HG03558 (cell line): ENCODE data around the gene MRE11.
"Not testable (repeated sequence)": the region's sequence is repeated elsewhere in the genome, so short reads cannot be mapped to it uniquely, and the experiment has no call there.

Experiments
- ATAC-seq: cut with Tn5 transposase; IDR thresholded peaks from one replicate; pipeline ENCODE4 v1.9.1; 2021; ENCODE audit warnings: moderate number of reproducible peaks; ENCODE audit not compliant: unreplicated experiment; ENCODE audit errors: extremely low read depth

MRE11 gene

GRCh38 chr11:94433049-94433448 lies 60.6 kb downstream of the MRE11 start:
- ATAC-seq: no peak

DNA sequence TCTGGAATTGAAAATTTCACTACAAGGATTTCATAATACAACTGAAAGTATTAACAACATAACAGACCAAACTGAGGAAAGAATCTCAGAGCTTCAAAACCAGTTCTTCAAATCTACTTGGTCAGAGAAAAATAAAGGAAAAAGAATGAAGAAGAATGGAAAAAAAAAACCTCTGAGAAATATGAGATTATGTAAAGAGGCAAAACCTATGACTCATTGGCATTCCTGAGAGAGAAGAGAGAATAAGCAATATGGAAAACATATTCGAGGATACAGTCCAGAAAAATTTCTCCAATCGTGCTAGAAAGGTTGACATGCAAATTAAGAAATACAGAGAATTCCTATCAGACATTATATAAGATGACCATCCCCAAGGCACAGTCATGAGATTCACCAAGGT lies 69.0 kb downstream of the MRE11 start:
- ATAC-seq: no peak

- no peak for ATAC-seq
Observed at GRCh38 chr11:94424011-94424410, 69.6 kb downstream of the MRE11 start.

GRCh38 chr11:94423507-94423906 lies 70.1 kb downstream of the MRE11 start:
- ATAC-seq: no peak

- ATAC-seq: no peak
Observed at GRCh38 chr11:94418123-94418765, 75.4 kb downstream of the MRE11 start.

DNA sequence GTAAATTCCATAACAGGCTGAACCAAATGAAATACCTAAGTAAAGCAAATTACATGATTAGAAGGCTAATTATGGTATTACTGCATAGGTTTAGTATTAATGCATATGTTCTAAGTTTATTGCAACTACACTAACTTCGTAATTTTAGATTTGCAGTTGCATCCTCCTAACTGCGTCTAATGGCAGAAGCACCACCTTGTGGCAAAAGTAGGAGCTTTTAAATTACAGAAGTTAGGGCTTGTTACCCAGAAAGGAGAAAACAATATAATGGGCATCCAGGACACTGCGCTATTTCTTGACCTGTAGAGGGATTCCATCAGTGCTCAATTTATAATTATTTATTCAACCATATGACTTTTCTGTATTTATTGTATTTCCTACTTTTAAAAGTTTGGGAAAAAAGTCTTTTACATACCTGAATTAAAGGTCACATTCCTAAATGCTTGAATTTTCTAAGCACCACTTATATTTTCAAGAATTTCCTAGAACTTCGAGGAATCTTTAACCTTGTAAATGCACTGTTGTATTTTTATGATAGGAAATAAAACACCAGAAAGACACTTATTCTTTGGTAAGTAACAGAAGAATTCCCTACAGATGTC lies 76.2 kb downstream of the MRE11 start:
- no peak for ATAC-seq

DNA sequence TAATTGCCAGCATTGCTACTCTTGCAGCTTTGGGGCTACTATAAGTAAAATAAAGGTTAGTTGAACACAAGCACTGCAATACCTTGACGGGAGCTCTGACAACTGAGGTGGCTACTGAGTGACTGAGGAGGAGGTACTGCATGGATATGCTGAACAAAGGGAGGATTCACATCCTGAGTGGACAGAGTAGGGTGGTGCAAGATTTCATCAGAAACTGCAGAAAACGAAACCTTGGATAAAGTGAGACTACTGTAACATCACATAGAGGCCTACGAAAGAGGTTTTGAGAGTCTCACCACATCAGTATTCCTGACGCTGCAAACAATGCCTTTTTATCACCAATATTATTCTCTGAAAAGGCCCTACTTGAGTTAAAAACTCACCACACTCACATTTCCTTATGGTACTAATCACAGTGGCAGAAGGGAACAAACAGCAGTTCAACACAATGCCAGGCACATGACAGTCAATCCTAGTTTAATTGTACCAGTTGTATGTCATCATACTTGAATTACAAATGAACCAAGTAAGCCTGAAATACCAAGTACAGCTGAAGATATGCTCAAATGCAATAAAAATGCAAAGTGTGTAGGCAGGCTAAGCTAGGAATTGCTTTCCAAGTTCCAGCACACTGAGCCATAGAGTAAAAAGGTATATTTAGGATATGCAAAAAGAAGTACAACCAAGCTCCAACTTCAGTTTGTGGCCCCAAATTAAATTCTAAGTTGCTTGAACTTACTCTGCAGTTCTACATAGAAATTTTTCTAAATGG lies 88.4 kb downstream of the MRE11 start:
- ATAC-seq: no peak

- ATAC-seq: no peak
Observed at GRCh38 chr11:94402355-94402754, 91.3 kb downstream of the MRE11 start.

DNA sequence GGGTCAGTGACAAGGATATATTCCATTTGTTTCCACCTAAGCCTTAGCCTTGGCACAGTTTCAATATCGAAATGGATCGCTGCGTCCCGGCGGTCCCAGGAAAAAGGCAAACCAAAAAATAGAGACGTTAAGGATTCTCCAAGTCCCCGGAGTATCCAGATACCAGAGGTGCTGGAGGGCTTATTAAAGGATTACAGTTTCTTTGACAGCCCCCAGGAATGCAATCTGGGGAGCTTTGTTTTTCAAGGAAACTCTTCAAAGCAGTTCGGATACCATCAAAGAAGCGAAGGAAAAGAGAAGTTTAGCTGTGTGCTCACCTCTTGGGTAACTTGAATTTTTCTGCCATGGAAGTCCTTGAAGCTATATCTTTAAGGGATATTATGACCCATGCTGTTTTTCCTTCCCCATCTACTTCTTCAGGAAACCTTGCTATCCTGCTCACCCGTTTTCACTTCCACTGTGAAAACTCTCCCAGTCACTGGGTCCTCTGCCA lies 91.8 kb downstream of the MRE11 start:
- no peak for ATAC-seq

- ATAC-seq: no peak
Observed at GRCh38 chr11:94400839-94401772, 92.5 kb downstream of the MRE11 start, which contains the start of gene GPR83. TSS of gene GPR83 (minus strand) at chr11:94401419. CDS start at chr11:94401247, 172 bp downstream.

DNA sequence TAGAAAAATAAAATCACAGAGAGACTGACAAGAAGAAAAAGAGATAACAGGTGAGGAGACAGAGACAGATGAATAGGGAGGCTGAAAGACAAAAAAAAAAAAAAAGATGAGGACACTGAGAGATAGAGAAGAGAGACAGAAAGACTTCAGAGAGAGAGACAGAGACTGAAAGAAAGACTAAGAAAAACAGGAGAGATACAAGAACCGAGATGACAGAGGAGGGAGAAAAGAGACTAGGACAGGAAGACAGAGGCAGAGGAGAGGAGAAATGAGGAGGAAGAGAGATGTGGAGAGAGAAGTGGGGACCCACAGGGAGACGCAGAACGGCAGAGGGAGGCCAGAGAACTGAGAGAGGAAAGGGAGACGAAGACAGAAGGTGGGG lies 93.2 kb downstream of the MRE11 start:
- no peak for ATAC-seq

GRCh38 chr11:94400050-94400449 lies 93.6 kb downstream of the MRE11 start:
- ATAC-seq: no peak

DNA sequence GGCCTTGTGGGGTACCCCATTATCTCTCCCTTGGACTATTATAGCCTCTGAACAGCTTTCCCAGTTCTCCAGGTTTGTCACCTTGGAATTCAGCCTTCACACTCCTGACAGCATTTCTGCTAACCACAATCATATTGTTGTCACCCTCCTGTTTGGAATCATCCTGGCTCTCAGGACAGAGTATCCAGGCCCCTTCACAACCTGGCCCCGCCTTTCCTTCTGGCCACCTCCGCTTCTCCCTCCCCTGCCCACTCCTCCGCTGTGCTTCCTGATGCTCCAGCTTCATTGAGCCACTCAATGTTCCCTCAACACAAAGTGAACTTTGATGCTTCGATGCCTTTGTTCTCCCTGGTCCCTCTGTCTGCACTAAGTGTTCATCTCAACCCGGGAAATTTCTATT lies 95.5 kb downstream of the MRE11 start:
- ATAC-seq: no peak

- ATAC-seq: no peak
Observed at GRCh38 chr11:94396282-94396681, 97.4 kb downstream of the MRE11 start.

- not testable (repeated sequence) for ATAC-seq
Observed at GRCh38 chr11:94391937-94392336, 101.7 kb downstream of the MRE11 start.

- ATAC-seq: no peak
Observed at GRCh38 chr11:94379613-94380012, 114.0 kb downstream of the MRE11 start.

DNA sequence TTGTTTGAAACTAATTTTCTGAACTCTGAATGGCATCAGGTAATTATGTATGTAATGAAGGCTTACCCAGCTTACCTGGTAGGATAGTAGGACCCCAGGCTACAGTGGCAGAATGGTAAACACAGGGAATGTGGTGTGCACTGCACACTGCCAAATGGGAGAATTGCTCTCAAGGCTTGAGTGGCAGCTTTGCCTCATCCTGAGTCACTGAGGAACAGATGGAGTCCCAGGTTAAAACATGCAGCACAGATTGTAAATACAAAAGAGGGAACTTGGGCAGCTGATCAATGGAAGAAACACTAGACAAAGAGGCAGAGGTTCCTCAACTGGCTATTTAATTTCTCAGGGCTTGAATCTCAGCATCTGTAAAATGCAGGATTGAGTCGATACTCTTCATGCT lies 116.8 kb downstream of the MRE11 start:
- ATAC-seq: no peak

GRCh38 chr11:94370576-94370975 lies 123.1 kb downstream of the MRE11 start:
- not testable (repeated sequence) for ATAC-seq
